GM18507 (cell line): Measurements from ENCODE around the gene ATXN1.
"Not testable (repeated sequence)": the region's sequence is repeated elsewhere in the genome, so short reads cannot be mapped to it uniquely, and the experiment has no call there.

Experiments used
- DNase-seq: peaks from one replicate; pipeline ENCODE4 v3.0.0; 2011; ENCODE audit warnings: low read depth; ENCODE audit not compliant: insufficient read length; ENCODE audit errors: extremely low spot score
- FAIRE-seq: peaks from 2 replicates; lab custom pipeline; 2011; peaks lifted over from hg19 to GRCh38; lab: Jason Lieb, UNC

The ATXN1 gene

DNA sequence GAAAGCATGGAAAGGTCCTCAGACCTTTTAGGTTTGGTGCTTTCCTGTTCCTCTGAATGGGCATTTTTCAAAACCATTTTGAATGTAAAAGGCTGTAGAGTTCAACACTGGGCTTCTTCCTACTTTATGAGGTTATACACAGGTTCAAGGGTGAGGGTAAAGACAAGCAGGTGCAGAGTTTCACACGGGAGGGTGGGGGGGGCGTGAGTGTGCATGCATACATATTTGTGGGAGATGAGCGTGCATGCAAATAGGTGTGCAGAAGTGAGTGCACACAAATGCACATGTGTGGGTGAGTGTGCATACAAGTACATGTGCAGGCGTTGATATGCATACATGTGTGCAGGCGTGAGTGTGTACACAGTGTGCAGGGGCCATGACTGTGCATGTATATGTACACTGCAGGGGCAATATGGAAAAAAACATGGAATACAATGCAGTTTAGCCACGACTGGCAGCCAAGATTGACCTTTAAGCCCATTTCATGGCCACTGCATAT lies 339.7 kb downstream of the ATXN1 start:
- DNase-seq (no peak), FAIRE-seq (no peak)

DNA sequence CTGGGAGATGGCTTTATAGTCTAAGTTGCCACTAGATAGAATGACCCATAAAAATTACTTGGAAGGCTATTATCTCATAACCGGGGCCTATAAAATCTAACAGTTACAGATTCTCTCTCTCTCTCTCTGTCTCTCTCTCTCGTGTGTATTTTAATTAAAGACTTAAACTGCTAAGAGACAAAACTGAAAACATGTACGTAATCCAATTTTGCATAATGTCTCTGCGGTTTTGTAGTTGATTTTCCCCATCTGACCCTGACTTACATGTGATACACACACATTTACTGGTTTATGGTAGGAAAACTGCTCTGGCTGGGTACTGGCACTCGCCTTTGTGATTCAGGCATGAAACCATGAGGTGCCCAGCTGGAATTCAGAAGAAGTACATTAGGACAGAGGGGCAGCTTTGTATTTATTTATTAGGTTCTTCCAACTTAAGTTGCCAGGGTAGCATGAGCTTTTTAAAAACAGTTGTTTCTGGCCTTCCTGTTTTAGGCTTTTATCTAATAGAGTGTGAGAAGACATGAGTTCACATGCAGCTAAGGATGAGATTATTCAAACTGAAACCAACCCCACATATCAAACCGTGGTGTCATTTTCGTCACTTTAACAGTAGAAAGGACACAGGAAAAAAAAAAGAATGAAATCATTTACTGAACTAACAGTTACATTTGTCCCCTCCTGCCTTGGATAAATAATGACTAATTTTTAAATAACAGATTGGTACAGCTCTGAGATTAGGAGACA lies 340.4 kb downstream of the ATXN1 start:
- peak; percentile 44 for DNase-seq
- FAIRE-seq, result peak; percentile 95

DNA sequence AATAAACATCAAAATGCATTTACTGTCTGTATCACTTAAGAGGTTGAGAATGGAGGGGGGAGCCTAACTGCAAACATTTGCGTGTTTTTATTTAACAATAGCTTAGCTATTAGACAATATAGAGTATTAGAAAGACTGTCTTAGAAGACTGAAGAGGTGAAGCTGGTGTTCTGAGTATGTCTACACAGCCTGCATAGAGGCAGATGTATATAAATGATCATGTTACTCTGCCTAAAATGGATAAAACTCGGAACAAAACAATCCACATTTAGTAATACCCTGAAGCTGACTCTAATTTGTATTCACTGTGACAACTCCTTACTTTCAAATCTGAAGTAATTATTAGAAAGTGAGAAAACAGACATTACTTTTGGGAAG lies 340.9 kb downstream of the ATXN1 start:
- FAIRE-seq, result no peak
- DNase-seq, result no peak

DNA sequence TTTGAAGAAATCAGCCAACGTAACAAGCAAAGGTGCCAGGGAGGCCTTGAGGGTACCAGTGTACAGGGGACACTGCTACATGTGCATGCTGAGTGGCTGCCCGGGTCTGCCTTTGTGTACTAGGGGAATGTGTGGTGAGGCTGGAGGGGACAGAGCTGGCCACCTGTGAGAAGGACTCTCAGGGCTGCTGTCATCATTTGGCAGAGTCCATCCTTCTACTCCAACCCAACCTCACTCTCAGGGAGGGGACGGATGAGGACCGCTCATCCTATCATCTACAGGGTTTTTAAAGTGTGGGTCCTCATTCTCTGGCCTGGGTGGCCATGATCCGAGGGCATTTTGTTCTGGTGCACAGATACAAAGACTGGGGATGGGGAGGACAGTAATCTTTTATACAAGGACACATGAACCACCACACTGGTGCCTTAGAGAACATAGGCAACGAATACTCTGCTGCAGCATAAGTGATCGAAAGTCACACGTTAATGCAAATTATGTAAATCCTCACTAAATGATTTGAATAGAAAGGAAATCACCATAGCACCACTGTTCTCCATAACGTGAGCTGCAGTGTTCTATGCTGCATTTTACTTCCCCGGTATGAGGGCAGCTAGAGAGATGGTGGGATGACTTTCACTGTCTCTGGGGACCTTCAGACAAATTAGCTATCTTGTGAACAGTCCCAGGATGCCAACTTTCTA lies 341.5 kb downstream of the ATXN1 start:
- DNase-seq (no peak), FAIRE-seq (no peak)

DNA sequence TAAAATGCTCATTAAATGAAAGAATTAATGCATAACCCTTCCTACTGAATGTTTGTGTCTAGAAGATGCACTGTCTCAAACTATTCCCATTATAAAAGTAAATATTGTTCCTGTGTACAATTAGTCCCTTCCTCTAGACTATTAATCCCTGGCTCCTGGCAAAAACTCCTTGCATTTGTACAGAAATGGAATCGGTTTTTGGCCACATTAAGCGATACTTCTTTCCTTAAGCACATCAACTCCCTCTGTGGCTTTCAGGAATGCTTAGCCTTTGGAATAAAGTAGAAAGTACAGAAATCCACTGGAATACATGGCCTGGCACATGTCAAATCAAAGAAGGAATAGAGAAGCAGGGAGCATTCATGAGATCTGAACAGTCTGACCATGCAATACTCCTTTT lies 343.1 kb downstream of the ATXN1 start:
- FAIRE-seq (no peak), DNase-seq (no peak)

DNA sequence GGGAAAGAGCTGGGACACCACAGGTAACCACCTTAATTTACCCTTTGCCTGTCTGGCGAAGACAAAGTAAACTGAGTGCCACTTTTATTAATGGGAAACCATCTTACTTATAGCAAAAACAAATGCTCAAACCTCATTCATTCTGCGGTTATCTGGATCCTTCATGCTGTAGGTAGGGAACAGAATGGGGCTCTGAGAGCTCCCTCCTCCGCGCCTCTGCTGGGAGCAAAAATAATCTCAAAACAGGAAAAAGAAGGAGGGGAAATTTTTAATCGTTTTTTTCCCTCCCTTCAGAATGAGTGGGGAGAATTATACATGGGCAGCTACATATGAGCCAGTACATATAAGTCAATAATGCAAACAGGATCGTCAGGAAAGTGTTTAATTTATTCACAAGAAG lies 345.6 kb downstream of the ATXN1 start:
- no peak for DNase-seq
- no peak for FAIRE-seq

GRCh38 chr6:16414205-16414604 lies 347.1 kb downstream of the ATXN1 start:
- peak; percentile 81 for FAIRE-seq
- no peak for DNase-seq

DNA sequence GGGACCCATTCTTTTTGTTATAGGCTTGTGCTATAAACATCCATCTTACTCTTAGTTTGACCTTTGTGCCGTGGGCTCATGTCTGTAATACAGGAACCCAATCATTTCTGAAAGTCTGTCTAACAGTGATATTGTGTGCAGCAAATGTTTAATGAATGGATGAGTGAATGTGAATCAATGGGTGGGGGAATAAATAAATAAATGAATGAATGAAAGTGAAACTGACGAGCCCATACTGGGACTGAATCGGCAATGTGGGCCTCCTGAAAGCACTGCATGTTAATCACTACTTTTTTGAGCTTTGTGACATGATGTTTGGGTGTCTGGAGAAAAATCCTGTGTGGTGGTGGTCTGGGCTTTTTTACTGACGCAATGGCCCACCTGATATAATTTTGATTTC lies 347.9 kb downstream of the ATXN1 start:
- FAIRE-seq, result peak; percentile 85
- DNase-seq, result no peak

- DNase-seq (no peak), FAIRE-seq (peak; percentile 48)
Measured at GRCh38 chr6:16412982-16413381, 348.3 kb downstream of the ATXN1 start.

GRCh38 chr6:16412171-16412570 lies 349.1 kb downstream of the ATXN1 start:
- FAIRE-seq (no peak), DNase-seq (no peak)

DNA sequence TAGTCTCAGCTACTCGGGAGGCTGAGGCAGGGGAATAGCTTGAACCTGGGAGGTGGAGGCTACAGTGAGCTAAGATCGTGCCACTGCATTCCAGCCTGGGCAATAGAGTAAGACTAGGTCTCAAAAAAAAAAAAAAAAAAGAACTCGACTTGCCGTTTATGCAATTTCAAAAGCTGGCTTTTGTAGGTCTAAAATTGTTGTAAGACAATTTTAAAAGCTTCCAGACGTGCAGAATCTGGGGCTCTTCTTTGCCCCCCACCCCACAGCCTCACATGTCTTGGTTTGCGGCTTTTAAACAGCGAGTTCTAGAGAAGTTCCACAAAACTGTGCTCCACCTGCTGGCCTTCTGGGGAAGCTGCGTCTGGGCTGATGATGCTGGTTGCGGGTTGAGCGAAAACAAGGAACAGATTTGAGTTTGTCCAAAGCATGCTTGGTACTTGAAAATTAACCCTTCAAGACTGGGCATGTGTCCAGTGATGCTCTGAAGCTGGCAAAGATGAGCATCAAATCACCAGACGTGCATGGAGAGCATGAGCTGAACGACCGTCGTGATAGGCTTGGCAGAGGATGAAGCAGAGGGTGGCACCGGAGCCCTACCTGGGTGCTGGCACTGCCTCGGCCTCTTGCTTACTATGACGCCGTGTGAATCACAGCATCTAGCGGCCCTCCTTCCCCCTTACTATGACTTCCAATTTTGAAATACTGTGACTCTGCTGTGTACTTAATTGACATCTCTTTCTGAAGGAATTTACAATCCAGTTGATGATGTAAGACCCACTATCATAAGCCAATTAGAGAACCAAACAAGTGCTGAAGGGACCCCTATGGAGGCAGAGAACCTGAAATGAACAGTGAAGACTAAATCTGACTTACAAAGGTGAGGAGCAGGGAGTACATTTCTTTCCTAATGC lies 351.5 kb downstream of the ATXN1 start:
- peak; percentile 87 for FAIRE-seq
- no peak for DNase-seq

- FAIRE-seq (no peak), DNase-seq (no peak)
Measured at GRCh38 chr6:16408766-16409165, 352.5 kb downstream of the ATXN1 start.

GRCh38 chr6:16406966-16407365 lies 354.3 kb downstream of the ATXN1 start:
- FAIRE-seq (no peak), DNase-seq (no peak)

DNA sequence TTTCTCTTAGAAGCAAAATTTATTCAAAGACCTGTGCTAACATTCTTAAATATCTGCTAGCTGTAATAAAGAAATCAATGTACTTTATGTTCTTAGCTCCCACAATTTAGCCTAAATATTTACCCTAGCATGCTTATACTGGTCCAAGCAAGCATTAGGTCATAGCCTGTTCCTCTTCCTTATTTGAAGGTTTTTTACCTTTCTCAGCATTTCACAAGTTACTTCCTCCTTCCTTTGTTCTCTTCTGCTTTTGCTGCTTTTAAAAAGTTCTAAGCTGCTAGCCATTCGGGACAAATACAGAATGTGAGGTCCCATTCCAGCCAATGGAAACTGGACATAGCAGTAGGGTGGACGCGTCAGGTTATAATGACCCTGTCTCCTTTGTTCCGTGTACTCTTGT lies 354.7 kb downstream of the ATXN1 start:
- not testable (repeated sequence) for DNase-seq
- FAIRE-seq, result peak; percentile 21

GRCh38 chr6:16405375-16405774 lies 355.9 kb downstream of the ATXN1 start:
- no peak for DNase-seq
- FAIRE-seq, result no peak

DNA sequence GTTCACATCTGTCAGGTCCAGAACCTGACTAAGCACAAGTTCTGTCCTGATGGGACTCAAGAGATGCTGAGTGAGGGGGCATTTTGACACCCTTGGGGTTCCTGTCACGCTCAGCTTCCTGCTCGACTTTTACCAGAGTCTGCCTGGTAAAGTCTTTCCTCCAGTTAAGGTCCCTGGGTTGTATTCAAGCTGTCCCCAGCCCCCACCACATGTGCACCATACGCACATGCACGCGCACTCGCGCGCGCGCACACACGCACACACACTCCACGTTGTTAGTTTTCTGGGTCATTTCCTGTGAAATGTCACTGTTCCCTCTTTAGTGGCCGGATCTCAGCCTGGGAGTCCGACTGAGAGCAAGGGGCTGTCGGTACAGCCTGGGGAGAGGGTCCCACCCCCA lies 356.8 kb downstream of the ATXN1 start:
- DNase-seq (no peak), FAIRE-seq (no peak)

GRCh38 chr6:16403831-16404230 lies 357.4 kb downstream of the ATXN1 start:
- peak; percentile 49 for FAIRE-seq
- DNase-seq, result no peak

DNA sequence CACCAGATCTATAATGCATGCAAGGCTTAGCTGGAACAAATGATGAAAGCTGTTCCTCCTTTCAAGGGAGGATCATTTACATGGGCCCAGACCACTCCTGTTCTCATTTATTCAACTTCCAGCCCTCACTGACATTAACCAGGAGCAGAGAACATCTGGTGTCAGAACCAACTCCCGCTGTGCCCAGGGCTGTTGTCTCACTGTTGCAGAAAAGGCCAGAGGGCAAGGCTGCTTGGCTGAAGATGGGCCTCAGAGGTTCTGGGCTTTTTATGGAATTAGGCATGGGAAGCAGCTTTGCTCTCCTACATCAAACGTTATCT lies 358.7 kb downstream of the ATXN1 start:
- DNase-seq (no peak), FAIRE-seq (no peak)

- DNase-seq (no peak), FAIRE-seq (no peak)
Measured at GRCh38 chr6:16400248-16400760, 361.0 kb downstream of the ATXN1 start.

- FAIRE-seq (no peak), DNase-seq (no peak)
Measured at GRCh38 chr6:16399695-16400094, 361.6 kb downstream of the ATXN1 start.
